Middle frontal gyrus (tissue), 1 donor: ENCODE measurements around the gene TSPAN6.

Experiments used
- DNase-seq: peaks from one replicate; pipeline ENCODE4 v3.0.0-alpha.2; 2015; ENCODE audit warnings: low spot score; ENCODE audit errors: extremely low spot score

TSPAN6 gene

DNA sequence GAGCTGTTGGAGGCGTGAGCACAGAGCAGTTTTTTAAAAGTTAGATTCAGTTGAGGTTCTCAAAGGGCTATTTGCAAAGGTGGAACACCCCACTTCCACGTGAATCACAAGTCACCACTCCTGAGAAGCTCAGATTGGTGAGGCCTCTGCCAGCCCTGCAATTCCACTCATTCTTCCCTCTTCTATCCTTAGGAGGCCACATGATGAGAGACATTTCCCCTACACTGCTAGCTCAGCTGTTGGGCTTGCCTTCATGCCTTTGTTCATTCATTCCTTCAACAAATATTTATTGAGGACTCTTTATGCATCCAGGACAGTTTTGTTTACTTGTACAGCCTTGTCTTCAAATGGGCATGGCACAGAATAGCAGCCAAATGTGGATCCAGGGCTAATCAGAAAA, 11.1 kb upstream of the TSPAN6 start:
- no peak for DNase-seq

DNA sequence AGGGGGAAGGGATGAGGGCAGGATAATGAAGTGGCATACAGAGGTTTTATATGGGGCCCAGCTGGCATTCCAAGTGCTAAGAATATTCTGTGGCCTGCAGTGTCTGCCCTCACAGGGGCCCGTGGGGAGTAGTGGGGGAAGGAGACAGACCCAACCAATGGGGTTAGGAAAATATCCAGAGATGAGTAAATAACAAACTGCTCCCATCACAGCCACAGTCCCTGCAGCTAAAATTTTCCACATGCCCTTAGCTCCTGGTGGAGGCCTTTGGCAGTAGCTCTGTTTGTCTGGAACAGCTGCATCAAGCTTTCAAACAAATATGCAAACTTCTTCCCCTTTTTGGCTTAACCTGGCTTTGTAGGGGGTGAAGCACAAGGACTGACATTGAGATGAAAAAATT, 10.5 kb upstream of the TSPAN6 start:
- DNase-seq = no peak

DNA sequence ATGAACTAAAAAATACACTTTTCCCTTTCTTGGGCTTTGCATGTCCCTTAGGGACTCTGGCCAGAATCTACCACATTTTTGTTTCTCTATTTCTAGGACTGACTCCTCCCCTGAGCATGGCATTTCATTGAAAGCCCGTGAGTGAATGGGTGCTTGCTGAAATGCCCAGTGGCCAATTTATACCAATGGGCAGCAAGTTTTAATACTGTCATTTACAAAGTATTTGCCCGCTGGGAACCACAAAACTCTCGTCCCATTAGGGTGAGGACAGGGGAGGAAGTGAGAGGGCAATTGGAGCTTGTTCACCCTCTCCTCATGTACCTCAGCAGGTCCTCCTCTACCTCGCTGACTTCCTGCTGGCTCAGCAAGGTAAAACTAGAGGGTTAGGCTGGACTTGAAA, 8.5 kb upstream of the TSPAN6 start:
- DNase-seq = no peak

DNA sequence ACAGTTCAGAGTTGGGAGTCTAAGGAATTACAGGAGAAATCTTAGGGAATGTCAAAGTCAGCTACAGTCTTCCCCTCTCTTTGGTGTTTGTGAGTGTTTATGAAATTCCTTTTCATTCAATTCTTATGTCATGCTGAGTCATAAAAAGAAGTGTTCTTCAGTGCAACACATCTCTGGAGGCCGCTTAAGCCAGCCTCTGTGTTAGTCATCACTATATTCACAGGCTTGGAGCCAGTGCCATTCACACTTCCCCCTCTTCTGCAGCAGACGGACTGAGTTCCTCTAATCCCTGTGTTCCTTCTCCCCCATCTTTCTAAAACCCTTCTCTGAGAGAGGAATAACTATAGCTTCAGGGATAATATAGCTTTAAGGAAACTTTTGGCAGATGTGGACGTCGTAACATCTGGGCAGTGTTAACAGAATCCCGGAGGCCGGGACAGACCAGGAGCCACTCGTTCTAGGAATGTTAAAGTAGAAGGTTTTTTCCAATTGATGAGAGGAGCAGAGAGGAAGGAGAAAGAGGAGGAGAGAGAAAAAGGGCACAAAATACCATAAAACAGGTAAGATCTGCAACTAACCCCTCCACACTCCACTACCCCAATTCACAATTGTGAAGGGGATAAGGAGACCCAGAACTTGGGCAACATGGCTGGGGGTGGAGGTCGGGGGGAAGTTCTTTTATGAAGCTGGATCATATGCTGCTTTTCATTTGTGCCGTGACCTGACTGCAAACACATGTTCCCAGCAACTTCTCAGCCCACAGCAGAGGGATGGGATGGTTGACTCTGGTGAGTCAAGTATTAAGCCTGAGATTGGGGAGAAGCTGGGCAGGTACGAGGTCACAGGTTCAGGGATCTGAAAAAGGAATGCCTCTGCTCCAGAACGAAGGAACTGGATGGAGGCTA, 7.6 kb upstream of the TSPAN6 start, which contains the start of gene SRPX2:
Gene SRPX2, plus strand, starts transcription at position 244 of the 905 bp plus-strand sequence. CDS start 2,124 bp downstream, outside the sequence.
- no peak for DNase-seq

DNA sequence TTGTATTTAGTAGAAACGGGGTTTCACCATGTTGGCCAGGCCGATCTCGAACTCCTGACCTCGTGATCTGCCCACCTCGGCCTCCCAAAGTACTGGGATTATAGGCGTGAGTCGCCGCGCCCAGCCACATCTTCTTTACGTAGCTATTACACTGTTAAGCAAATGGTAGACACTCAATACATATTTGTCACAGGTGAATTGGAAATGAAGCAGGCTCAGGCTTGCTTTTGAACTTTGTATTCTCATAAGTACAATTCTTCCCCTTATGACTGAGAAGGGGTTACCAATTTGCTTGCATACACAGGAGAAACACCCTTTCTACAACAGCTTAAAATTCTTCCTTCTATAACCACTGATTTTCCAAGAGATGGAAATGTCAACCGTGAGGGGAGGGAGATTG, 6.6 kb upstream of the TSPAN6 start:
- no peak for DNase-seq

DNA sequence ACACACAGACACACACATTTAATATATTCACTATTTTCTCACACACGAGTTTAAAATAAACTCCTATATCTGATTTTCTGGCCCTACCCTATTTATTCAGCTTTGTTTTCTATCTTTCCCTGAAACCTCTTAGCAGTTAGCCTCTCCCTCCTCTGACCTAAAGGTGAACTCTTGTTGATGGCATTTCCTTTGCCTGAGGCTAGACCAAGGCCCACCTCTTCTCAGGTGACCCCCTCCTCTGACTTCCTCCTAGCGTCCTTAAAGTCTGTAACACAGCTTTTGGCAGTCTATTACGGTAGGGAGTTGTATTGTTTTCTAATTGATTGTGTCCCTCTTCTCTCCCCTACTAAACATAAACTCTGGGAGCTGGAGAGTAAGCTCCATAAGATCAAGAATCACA, 5.7 kb upstream of the TSPAN6 start:
- DNase-seq = no peak

DNA sequence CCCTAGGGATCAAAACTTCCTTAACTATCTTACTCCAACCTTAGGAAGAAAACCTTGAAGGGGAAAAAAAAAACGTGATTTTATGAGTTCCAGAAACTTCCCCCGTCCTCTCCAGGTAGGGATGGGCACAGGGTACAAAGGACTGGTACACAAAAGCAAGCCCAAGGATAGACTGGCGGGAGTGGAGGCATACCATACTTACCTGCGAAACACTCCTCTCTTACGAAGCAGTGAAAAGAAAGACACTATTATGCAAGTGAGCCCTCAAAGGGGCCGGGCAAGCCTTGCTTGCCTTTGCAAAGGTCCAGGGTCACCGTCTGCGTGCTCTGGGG, 651 bp downstream of the TSPAN6 start:
- DNase-seq = no peak

DNA sequence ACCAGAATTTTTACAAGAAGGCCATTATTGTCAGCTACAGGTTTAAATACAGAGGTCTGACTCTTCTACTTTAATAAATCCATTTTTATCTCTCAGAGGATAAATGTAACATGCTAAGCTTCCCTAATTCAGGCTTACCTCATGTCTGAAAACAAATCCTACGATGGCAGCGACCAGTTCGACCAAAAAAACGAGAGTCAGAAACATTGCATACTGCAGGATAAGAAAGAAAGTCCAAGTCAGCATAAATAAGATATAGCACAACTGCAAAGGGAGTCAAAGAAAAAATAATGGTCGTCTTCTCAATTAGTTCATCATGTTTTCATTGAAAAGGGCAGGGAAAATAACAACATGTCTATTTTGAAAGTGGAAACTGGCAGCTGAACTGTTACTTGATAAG, 1.6 kb downstream of the TSPAN6 start:
- DNase-seq = no peak

DNA sequence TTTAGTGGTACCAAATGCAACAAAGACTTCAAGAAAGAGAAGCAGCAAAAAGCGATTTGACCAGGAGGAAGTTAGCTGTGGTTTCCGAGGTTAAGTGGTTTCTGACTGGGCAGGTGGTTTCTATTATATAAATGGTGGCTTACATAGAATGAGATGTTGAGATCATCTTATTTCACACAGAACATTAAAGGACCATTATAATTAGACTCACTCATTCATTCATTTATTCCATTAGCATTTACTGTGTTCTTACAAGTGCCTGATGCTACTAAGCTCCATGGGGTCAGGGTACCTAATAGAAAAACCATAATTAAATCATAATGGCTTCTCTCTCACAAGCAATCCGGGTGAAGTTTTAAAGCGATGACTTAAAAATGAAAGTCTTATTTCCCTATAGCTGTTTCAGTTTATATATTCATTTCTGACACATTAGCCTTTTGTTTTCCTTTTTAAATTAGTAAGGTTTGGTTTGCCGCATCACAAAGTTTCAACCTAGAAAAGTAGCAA, 10.6 kb downstream of the TSPAN6 start:
- DNase-seq = no peak

DNA sequence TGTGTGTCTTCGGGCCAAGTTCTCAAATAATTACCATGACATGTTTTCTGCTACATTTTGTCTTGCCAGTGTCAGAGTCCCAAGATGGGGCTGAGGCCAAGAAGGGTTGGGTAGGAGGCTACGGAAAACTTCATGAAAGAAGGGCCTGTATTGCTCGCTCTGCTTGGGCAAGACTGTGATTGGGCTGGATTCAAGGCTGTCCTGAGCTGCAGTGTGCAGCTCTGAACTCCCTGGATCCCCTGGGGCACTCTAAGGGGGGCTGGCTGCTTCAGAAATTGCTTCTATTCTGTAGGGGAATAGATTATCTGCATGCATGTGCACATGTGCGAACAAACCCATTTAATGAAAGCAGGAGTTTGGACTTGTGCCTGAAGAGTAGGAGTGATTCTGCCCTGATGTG, 13.6 kb downstream of the TSPAN6 start:
- no peak for DNase-seq

DNA sequence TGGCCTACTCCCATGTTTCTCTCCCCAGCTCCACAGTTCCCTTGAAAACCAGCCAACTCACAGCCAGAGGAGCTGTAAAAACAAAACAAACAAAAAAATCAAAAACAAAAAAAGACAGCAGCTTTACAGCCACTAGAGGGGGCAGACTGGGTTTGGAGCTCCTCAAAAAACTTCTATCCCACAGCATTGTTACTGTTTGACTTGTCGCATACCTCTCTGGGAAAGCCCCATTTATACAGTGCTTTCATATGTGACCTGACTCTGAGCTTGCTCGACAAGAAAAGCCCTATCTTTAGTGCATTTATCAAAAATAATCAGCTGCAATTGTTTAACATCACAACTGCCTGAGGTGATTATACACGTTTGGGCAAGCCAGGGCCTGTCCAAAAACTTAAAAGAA, 21.6 kb downstream of the TSPAN6 start:
- no peak for DNase-seq

DNA sequence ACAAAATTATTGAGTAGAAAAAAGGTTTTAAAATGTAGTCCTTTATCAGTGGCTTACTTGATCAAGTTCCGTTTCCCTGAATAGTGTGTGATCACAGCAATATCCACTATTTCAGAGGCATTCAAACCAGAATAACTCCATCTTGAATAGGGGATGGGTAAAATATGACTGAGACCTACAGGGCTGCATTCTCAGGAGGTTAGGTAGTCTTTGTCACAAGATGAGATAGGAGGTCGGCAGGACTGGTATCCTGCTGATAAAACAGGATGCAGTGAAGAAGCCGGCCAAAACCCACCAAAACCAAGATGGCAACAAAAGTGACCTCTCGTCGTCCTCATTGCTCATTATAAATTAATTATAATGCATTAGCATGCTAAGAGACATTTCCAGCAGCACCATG, 24.7 kb downstream of the TSPAN6 start:
- no peak for DNase-seq

DNA sequence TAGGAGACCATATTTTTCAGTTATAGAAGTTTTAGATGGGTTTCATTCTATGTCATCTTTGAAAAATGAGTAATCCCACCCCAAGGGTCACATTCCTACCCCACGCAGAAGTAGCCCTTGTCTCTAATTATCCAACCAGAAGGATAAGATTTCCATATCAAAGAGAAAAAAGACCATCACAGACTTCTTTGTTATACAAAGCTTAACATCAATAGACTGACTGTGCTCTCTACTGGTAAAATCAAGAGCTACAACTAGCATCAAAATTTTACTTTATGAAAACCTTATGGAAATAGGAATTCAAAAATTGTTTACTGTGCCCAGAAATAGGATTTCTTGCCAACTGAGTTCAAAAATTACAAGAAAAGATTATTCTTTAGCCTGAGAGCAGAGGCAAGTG, 27.0 kb downstream of the TSPAN6 start:
- DNase-seq = no peak

DNA sequence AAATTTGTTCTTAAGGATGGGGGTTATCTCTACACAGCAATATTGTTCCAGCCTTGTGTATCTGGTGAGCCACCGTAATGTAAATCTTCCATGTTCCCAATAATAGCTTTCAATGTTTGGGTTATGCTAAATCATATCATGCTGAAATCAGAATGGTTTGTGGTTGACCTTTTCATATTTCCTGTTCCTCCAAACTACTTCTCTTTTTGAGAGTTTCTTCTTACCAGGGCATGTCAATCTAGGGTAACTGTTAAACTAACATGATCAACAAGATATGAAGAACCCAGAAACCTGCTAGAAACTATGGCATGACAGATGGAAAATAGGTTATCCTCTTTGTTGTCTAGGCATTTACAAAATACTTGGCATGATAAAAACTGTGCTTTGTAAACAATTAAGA, 29.9 kb downstream of the TSPAN6 start:
- no peak for DNase-seq

DNA sequence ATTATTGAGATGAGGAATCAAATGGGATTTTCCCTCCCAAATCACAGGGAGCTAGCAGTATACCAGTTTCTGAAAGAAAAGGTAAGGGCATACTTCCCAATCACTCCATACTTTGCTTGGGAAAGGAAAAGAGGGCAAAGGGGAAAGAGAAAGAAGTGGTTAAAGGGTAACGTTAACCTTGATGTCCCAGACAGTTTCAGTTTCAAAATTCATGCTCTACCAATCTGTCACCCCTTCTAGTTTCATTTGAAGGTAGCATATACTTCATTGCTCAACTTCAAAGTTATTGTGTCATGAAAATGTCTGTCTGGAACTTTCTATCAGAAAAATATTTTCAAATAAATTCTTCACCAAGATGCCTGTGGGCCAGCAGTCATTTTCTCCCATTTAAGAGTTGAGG, 35.8 kb downstream of the TSPAN6 start:
- no peak for DNase-seq

DNA sequence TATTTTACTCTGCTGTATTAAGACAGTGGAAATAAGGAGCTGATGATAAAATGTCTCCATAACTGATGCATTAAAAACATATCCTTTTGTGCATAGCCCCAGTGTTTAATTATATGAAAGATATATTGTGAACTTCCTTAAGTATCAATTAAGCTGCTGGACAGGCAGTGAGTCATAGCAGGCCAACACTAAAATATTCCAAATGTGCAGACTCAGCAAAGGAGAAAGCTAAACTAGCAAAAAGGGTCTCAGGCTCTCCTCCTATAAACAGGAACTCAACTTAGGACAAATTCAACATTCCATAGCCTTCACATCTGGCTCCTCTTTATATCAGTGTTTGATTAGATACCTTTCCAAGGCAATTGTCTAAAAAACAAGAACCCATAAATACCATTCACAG, 36.3 kb downstream of the TSPAN6 start:
- DNase-seq = no peak

DNA sequence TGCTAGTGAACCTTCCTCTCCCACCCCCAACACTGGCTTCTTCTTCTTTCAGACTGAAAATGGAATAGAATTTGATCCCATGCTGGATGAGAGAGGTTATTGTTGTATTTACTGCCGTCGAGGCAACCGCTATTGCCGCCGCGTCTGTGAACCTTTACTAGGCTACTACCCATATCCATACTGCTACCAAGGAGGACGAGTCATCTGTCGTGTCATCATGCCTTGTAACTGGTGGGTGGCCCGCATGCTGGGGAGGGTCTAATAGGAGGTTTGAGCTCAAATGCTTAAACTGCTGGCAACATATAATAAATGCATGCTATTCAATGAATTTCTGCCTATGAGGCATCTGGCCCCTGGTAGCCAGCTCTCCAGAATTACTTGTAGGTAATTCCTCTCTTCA, 37.1 kb downstream of the TSPAN6 start:
- no peak for DNase-seq

DNA sequence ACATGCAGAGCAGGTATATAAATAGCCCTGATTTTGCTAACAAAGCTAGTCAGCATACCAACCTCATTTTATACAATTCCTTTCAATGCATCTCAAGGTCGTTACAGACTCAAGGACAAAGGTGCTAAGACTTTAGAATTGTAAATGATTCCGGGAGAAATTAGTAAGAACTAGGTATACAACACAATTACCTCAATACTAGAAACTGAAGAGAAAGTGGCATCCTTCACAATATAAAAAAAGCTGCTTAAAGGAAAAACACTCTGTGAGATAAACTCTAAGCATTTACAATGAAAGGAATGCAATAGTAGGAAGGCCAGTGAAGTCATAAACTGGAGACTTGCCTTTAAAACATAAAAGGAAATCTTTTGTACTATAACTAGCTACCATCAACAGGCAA, 40.0 kb downstream of the TSPAN6 start:
- DNase-seq = no peak

DNA sequence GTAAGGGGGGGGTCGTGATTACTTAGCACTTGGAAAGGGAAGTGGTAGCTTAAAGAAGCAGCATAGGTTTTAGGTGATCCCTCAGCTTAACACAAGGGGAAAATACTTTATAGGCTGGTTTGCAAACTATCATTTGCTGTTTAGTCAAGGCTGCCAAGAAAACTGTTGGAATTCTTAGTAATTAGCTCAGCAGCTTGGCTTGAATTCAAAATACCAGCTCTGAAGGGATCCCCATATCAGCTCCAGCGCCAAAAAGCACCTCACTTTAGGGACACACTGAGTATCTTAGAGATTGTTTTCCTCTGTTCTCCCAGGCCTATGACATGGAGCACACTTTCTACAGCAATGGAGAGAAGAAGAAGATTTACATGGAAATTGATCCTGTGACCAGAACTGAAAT, 43.0 kb downstream of the TSPAN6 start:
- DNase-seq = no peak

DNA sequence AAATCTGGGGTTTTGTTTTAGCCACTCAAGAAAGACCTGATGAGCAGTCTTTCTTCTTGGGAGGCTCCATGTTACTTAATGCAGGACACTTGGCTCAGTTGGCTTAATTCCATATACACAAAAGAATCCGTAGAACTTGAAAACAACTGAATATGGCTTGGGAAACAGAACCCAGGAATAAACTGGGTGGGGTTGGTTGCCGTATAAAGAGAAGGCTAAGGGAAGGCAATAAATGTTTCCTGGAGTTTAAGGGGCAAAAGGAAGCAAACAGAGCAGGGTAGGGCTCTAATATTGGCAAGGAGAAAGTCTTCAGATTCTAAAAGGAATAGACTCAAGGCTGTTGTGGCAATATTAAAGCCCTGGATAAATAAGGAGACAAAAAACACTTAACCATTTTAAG, 43.5 kb downstream of the TSPAN6 start:
- DNase-seq = no peak

DNA sequence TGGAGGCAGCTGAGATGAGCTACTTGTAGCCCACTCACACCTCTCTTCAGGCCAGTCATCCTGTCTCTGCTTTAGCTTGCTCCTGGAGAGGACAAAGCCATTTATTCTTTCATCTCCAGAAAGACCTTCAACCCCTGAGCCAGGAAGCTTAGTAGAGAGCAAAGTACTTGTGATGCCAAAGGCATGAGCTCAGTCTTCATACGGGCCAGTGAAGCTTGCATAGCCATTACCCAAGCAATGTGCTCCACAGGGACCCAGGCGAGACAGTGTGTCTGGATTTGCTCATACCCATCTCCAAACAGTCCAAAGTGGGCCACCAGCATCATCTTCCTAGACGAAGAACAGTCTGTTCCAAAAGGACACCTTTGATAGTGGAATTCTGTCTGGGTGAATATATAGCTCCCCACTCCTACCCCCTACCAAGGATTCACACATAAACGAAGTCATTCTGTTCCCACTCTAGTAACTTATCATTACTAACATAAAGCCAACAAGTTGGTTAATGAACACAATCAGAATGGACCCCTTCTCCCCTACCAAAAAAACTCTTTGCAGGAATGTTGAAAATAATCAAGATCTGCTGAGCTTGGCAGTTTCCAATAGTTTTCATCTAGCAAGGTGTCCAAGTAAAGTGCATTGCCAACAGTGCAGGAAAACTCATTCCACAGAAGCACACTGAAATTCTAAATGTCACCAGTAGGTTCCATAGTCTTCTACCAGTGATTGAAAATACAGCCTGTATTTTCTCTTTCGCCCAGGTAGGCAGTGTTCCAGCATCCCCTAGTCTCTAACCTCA, 45.2 kb downstream of the TSPAN6 start:
- no peak for DNase-seq

DNA sequence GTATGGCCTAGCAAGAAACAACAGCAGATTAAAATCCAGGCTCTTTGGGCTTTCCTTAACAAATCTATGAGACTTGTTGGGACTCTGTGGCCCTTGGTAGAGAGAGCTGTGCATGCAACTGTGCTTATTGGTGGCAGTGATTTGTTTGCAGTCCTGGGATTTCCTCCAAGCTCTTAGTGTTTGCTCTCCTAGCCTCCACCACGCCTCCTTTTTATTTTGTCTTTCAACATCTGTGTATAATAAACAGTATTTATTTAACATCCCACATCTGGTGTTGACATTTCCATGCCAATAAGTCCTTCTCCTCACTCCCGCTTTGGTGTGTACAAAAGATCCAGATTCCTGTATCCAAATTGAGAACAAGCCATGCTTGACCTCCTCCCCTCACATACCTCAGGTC, 48.7 kb downstream of the TSPAN6 start:
- no peak for DNase-seq

DNA sequence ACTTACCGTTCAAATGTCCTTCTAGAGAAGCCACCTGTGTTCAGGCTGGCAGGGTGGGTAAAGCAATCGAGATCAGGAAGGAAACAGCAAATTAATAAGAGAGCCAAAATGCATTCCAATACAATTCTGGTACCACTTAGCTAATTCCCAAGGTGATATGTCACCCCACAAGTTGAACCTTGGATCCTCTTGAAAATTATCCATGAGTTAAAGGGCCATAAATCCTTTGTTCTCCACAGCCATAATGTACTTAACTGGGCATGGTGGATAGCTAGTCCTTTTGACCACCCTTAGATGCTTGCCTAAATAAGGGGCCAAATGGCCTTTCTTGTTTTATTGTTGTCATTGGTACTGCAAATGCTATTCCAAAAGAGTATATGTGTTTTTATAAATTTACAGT, 49.9 kb downstream of the TSPAN6 start:
- no peak for DNase-seq
